Type B pancreatic cell (in vitro differentiated cells): ENCODE data around the gene SNX32. TPM values are rescaled to one million over a fixed set of nuclear protein-coding genes. Genes with fewer than 3 reads are reported as not detected.
A peak's percentile ranks its signal among the peaks of the same experiment; 100 is the strongest.

Source experiments
- DNase-seq: peaks from one replicate; pipeline ENCODE4 v3.0.0; 2021; ENCODE audit warnings: mixed read lengths; ENCODE audit not compliant: unreplicated experiment; ENCODE audit errors: extremely low spot score
- H3K27ac Mint-ChIP-seq: 2 replicates; pipeline ENCODE4 v1.8.0; 2021; ENCODE audit warnings: mild to moderate bottlenecking, mixed read lengths
- H3K27me3 Mint-ChIP-seq: 2 replicates; pipeline ENCODE4 v1.8.0; 2021; ENCODE audit warnings: mixed read lengths
- H3K36me3 Mint-ChIP-seq: 2 replicates; pipeline ENCODE4 v1.8.0; 2021; ENCODE audit warnings: mixed read lengths
- H3K4me1 Mint-ChIP-seq: one replicate; pipeline ENCODE4 v1.8.0; 2021; ENCODE audit warnings: mixed read lengths; ENCODE audit not compliant: unreplicated experiment
- H3K4me3 Mint-ChIP-seq: 2 replicates; pipeline ENCODE4 v1.8.0; 2021; ENCODE audit warnings: mild to moderate bottlenecking, mixed read lengths
- H3K9me3 Mint-ChIP-seq: 2 replicates; pipeline ENCODE4 v1.8.0; 2021; ENCODE audit warnings: mixed read lengths
- CTCF ChIP-seq: fragments of 200-600 bp; sonication (generic); conservative IDR thresholded peaks from 2 replicates; pipeline ENCODE4 v1.5.0; 2021; ENCODE audit warnings: antibody characterized with exemption, mild to moderate bottlenecking
- total RNA-seq: library from RNA; stranded (reverse); gene quantifications from 2 replicates; pipeline ENCODE4 v1.2.1, GENCODE V29; 2021; ENCODE audit warnings: low replicate concordance

The SNX32 gene
- total RNA-seq, 1 donor from 2014 or later: 4.2 TPM

- TF ChIP-seq CTCF: no peak
- Mint-ChIP-seq H3K36me3 (no peaks in the 10 kb centered on the region), H3K27ac (no peak overlapping the region), H3K4me3 (no peak overlapping the region), H3K27me3 (no peaks in the 10 kb centered on the region), H3K9me3 (no peaks in the 10 kb centered on the region), H3K4me1 (peaks cover 21% of the 10 kb centered on the region)
- DNase-seq: no peak
Measured at GRCh38 chr11:65810046-65810868, 23.5 kb upstream of the SNX32 start.

GRCh38 chr11:65811764-65812475, 21.8 kb upstream of the SNX32 start:
- Mint-ChIP-seq H3K9me3 (no peaks in the 10 kb centered on the region), H3K27me3 (no peaks in the 10 kb centered on the region), H3K4me1 (peaks cover 29% of the 10 kb centered on the region), H3K27ac (no peak overlapping the region), H3K4me3 (no peak overlapping the region), H3K36me3 (no peaks in the 10 kb centered on the region)
- TF ChIP-seq CTCF: no peak
- DNase-seq: no peak

- Mint-ChIP-seq H3K36me3 (no peaks in the 10 kb centered on the region), H3K4me3 (no peak overlapping the region), H3K27me3 (no peaks in the 10 kb centered on the region), H3K4me1 (peaks cover 29% of the 10 kb centered on the region), H3K27ac (peak overlapping the region; percentile 85), H3K9me3 (no peaks in the 10 kb centered on the region)
- no peak for DNase-seq
- no peak for TF ChIP-seq CTCF
Measured at GRCh38 chr11:65814131-65814985, 19.4 kb upstream of the SNX32 start.

GRCh38 chr11:65814986-65815565, 18.7 kb upstream of the SNX32 start:
- no peak for DNase-seq
- Mint-ChIP-seq H3K4me1 (peaks cover 29% of the 10 kb centered on the region), H3K36me3 (no peaks in the 10 kb centered on the region), H3K27me3 (no peaks in the 10 kb centered on the region), H3K27ac (peak overlapping the region; percentile 21), H3K4me3 (peak overlapping the region; percentile 9), H3K9me3 (no peaks in the 10 kb centered on the region)
- TF ChIP-seq CTCF: no peak

- no peak for TF ChIP-seq CTCF
- peaks cover 25% of the 10 kb centered on the region for H3K4me1 Mint-ChIP-seq
Measured at GRCh38 chr11:65816696-65817095, 17.1 kb upstream of the SNX32 start.

More at GRCh38 chr11:65816696-65817095, 17.1 kb upstream of the SNX32 start:
- Mint-ChIP-seq H3K4me3 (peak overlapping the region; percentile 85), H3K36me3 (no peaks in the 10 kb centered on the region), H3K9me3 (no peaks in the 10 kb centered on the region), H3K27ac (peak overlapping the region; percentile 95), H3K27me3 (no peaks in the 10 kb centered on the region)
- DNase-seq: no peak
